ENCODE results near the gene MRNIP.

Gene MRNIP

GRCh38 chr5:179817890-179818745 lies 40.5 kb downstream of the MRNIP start:
- Histone ChIP-seq H3K9me3 (ENCODE audit: control insufficient read depth, low read length) (no peaks in the 10 kb centered on the region), H3K4me1 (ENCODE audit: control insufficient read depth, insufficient read depth, low read length, poor library complexity, severe bottlenecking) (peaks cover 40% of the 10 kb centered on the region), H3K4me3 (ENCODE audit: insufficient read depth, low read depth, low read length, poor library complexity, severe bottlenecking) (peak overlapping the region; percentile 100), H3K27me3 (replicated peaks; ENCODE audit: control insufficient read depth, insufficient read depth, low read length, poor library complexity, severe bottlenecking) (no peaks in the 10 kb centered on the region), H3K36me3 (ENCODE audit: control insufficient read depth, insufficient read depth, low read length) (peaks cover 13% of the 10 kb centered on the region), H3K27ac (ENCODE audit: insufficient read depth, low read length, poor library complexity, severe bottlenecking) (peak overlapping the region; percentile 98)
- DNase-seq: no peak

GRCh38 chr5:179817470-179817840 lies 41.2 kb downstream of the MRNIP start:
- Histone ChIP-seq H3K36me3 (ENCODE audit: control insufficient read depth, insufficient read depth, low read length) (peaks cover 17% of the 10 kb centered on the region), H3K4me1 (ENCODE audit: control insufficient read depth, insufficient read depth, low read length, poor library complexity, severe bottlenecking) (peaks cover 36% of the 10 kb centered on the region), H3K9me3 (ENCODE audit: control insufficient read depth, low read length) (no peaks in the 10 kb centered on the region), H3K4me3 (ENCODE audit: insufficient read depth, low read depth, low read length, poor library complexity, severe bottlenecking) (no peak overlapping the region), H3K27me3 (replicated peaks; ENCODE audit: control insufficient read depth, insufficient read depth, low read length, poor library complexity, severe bottlenecking) (no peaks in the 10 kb centered on the region), H3K27ac (ENCODE audit: insufficient read depth, low read length, poor library complexity, severe bottlenecking) (no peak overlapping the region)
- no peak for DNase-seq

GRCh38 chr5:179816796-179817469 lies 41.7 kb downstream of the MRNIP start:
- peaks cover 31% of the 10 kb centered on the region for H3K4me1 ChIP-seq (ENCODE audit: control insufficient read depth, insufficient read depth, low read length, poor library complexity, severe bottlenecking)
- no peak for DNase-seq
- H3K9me3 ChIP-seq (ENCODE audit: control insufficient read depth, low read length): no peaks in the 10 kb centered on the region
- no peaks in the 10 kb centered on the region for H3K27me3 ChIP-seq (replicated peaks; ENCODE audit: control insufficient read depth, insufficient read depth, low read length, poor library complexity, severe bottlenecking)
- no peak overlapping the region for H3K4me3 ChIP-seq (ENCODE audit: insufficient read depth, low read depth, low read length, poor library complexity, severe bottlenecking)
- no peak overlapping the region for H3K27ac ChIP-seq (ENCODE audit: insufficient read depth, low read length, poor library complexity, severe bottlenecking)
- H3K36me3 ChIP-seq (ENCODE audit: control insufficient read depth, insufficient read depth, low read length): peaks cover 22% of the 10 kb centered on the region

GRCh38 chr5:179816401-179816795 lies 42.2 kb downstream of the MRNIP start:
- Histone ChIP-seq H3K27me3 (replicated peaks; ENCODE audit: control insufficient read depth, insufficient read depth, low read length, poor library complexity, severe bottlenecking) (no peaks in the 10 kb centered on the region), H3K4me1 (ENCODE audit: control insufficient read depth, insufficient read depth, low read length, poor library complexity, severe bottlenecking) (peaks cover 31% of the 10 kb centered on the region), H3K27ac (ENCODE audit: insufficient read depth, low read length, poor library complexity, severe bottlenecking) (no peak overlapping the region), H3K9me3 (ENCODE audit: control insufficient read depth, low read length) (no peaks in the 10 kb centered on the region), H3K36me3 (ENCODE audit: control insufficient read depth, insufficient read depth, low read length) (peaks cover 22% of the 10 kb centered on the region), H3K4me3 (ENCODE audit: insufficient read depth, low read depth, low read length, poor library complexity, severe bottlenecking) (no peak overlapping the region)
- DNase-seq: no peak

GRCh38 chr5:179815491-179816249 lies 42.9 kb downstream of the MRNIP start:
- no peak for DNase-seq
- Histone ChIP-seq H3K27me3 (replicated peaks; ENCODE audit: control insufficient read depth, insufficient read depth, low read length, poor library complexity, severe bottlenecking) (no peaks in the 10 kb centered on the region), H3K4me3 (ENCODE audit: insufficient read depth, low read depth, low read length, poor library complexity, severe bottlenecking) (no peak overlapping the region), H3K36me3 (ENCODE audit: control insufficient read depth, insufficient read depth, low read length) (peaks cover 22% of the 10 kb centered on the region), H3K27ac (ENCODE audit: insufficient read depth, low read length, poor library complexity, severe bottlenecking) (no peak overlapping the region), H3K4me1 (ENCODE audit: control insufficient read depth, insufficient read depth, low read length, poor library complexity, severe bottlenecking) (peaks cover 31% of the 10 kb centered on the region), H3K9me3 (ENCODE audit: control insufficient read depth, low read length) (no peaks in the 10 kb centered on the region)

- Histone ChIP-seq H3K4me3 (ENCODE audit: insufficient read depth, low read depth, low read length, poor library complexity, severe bottlenecking) (no peak overlapping the region), H3K9me3 (ENCODE audit: control insufficient read depth, low read length) (no peaks in the 10 kb centered on the region), H3K27me3 (replicated peaks; ENCODE audit: control insufficient read depth, insufficient read depth, low read length, poor library complexity, severe bottlenecking) (no peaks in the 10 kb centered on the region), H3K27ac (ENCODE audit: insufficient read depth, low read length, poor library complexity, severe bottlenecking) (no peak overlapping the region), H3K36me3 (ENCODE audit: control insufficient read depth, insufficient read depth, low read length) (peaks cover 22% of the 10 kb centered on the region), H3K4me1 (ENCODE audit: control insufficient read depth, insufficient read depth, low read length, poor library complexity, severe bottlenecking) (peaks cover 16% of the 10 kb centered on the region)
- no peak for DNase-seq
Measured at GRCh38 chr5:179814090-179814489, 44.5 kb downstream of the MRNIP start.

GRCh38 chr5:179812997-179813607 lies 45.5 kb downstream of the MRNIP start:
- no peak for DNase-seq
- H3K4me1 ChIP-seq (ENCODE audit: control insufficient read depth, insufficient read depth, low read length, poor library complexity, severe bottlenecking): peaks cover 6% of the 10 kb centered on the region
- no peak overlapping the region for H3K4me3 ChIP-seq (ENCODE audit: insufficient read depth, low read depth, low read length, poor library complexity, severe bottlenecking)
- H3K36me3 ChIP-seq (ENCODE audit: control insufficient read depth, insufficient read depth, low read length): peaks cover 22% of the 10 kb centered on the region
- H3K27ac ChIP-seq (ENCODE audit: insufficient read depth, low read length, poor library complexity, severe bottlenecking): no peak overlapping the region
- H3K9me3 ChIP-seq (ENCODE audit: control insufficient read depth, low read length): no peaks in the 10 kb centered on the region
- no peaks in the 10 kb centered on the region for H3K27me3 ChIP-seq (replicated peaks; ENCODE audit: control insufficient read depth, insufficient read depth, low read length, poor library complexity, severe bottlenecking)

- no peaks in the 10 kb centered on the region for H3K27me3 ChIP-seq (replicated peaks; ENCODE audit: control insufficient read depth, insufficient read depth, low read length, poor library complexity, severe bottlenecking)
- no peak overlapping the region for H3K4me3 ChIP-seq (ENCODE audit: insufficient read depth, low read depth, low read length, poor library complexity, severe bottlenecking)
- DNase-seq: no peak
- no peak overlapping the region for H3K27ac ChIP-seq (ENCODE audit: insufficient read depth, low read length, poor library complexity, severe bottlenecking)
- peaks cover 22% of the 10 kb centered on the region for H3K36me3 ChIP-seq (ENCODE audit: control insufficient read depth, insufficient read depth, low read length)
- H3K9me3 ChIP-seq (ENCODE audit: control insufficient read depth, low read length): no peaks in the 10 kb centered on the region
- H3K4me1 ChIP-seq (ENCODE audit: control insufficient read depth, insufficient read depth, low read length, poor library complexity, severe bottlenecking): peaks cover 7% of the 10 kb centered on the region
Measured at GRCh38 chr5:179812135-179812825, 46.3 kb downstream of the MRNIP start.

- no peaks in the 10 kb centered on the region for H3K36me3 ChIP-seq (ENCODE audit: control insufficient read depth, insufficient read depth, low read length)
- H3K4me3 ChIP-seq (ENCODE audit: insufficient read depth, low read depth, low read length, poor library complexity, severe bottlenecking): peak within 1 kb of the TSS; percentile 67
- H3K4me1 ChIP-seq (ENCODE audit: control insufficient read depth, insufficient read depth, low read length, poor library complexity, severe bottlenecking): peaks cover 38% of the 10 kb centered on the region
Measured at GRCh38 chr5:179806250-179807048, 52.2 kb downstream of the MRNIP start, which contains the start of gene MGAT4B. Gene MGAT4B (minus strand): TSS chr5:179806866. CDS start chr5:179806583, 283 bp downstream.

More at GRCh38 chr5:179806250-179807048, 52.2 kb downstream of the MRNIP start, which contains the start of gene MGAT4B:
- Histone ChIP-seq H3K27me3 (replicated peaks; ENCODE audit: control insufficient read depth, insufficient read depth, low read length, poor library complexity, severe bottlenecking) (no peaks in the 10 kb centered on the region), H3K9me3 (ENCODE audit: control insufficient read depth, low read length) (no peaks in the 10 kb centered on the region), H3K27ac (ENCODE audit: insufficient read depth, low read length, poor library complexity, severe bottlenecking) (peak within 1 kb of the TSS; percentile 71)
- peak in 2 of 3 donors; percentile 35 to 38 for DNase-seq

All from effector memory CD4-positive, alpha-beta T cell (primary cell).